Mesodermal cell (in vitro differentiated cells): ENCODE results near the gene DNAL1.

Source experiments
- H3K27ac ChIP-seq: 2 replicates; pipeline ENCODE4 v1.7.0; 2013; ENCODE audit warnings: mild to moderate bottlenecking, low read depth, low read length, moderate library complexity; ENCODE audit not compliant: severe bottlenecking
- H3K36me3 ChIP-seq: 2 replicates; pipeline ENCODE4 v1.7.1; 2013; ENCODE audit warnings: mild to moderate bottlenecking, low read length, moderate library complexity; ENCODE audit not compliant: control insufficient read depth, insufficient read depth
- H3K4me1 ChIP-seq: one replicate; pipeline ENCODE4 v1.7.1; 2013; ENCODE audit warnings: mild to moderate bottlenecking, low read length; ENCODE audit not compliant: insufficient read depth, control insufficient read depth, poor library complexity, severe bottlenecking
- H3K4me3 ChIP-seq: 2 replicates; pipeline ENCODE4 v1.7.0; 2013; ENCODE audit warnings: low read length, control low read depth, mild to moderate bottlenecking; ENCODE audit not compliant: insufficient read depth, poor library complexity, severe bottlenecking; ENCODE audit errors: extremely low read depth
- H3K9me3 ChIP-seq: 2 replicates; pipeline ENCODE4 v1.7.1; 2013; ENCODE audit warnings: mild to moderate bottlenecking, low read length, moderate library complexity; ENCODE audit not compliant: control insufficient read depth
- WGBS, 2 experiments: methylation state at CpG; one replicate each; pipeline ENCODE4 v1.1.5; 2013; ENCODE audit warnings: missing lambda C conversion rate in 2 of 2; ENCODE audit not compliant: insufficient coverage in 2 of 2; 5-methylcytosine and 5-hydroxymethylcytosine counted together

The DNAL1 gene

DNA sequence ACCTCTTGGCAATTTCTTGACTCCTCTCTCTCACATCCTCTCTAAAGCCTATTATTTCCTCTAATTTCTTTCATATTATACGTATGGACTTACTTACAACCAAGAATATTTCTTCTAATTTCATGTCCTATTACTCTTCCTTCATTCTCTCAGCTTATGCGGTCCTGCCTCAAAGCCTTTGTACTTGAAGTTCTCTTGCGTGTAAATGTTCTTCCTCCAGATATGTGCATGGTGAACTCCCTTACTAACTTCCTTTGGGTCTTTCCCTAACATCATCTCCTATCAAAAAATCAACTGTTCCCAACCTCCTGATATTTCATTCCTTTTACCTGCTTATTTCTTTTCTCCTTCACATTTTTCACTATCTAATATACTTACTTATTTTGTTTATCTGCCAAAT is 23.1 kb downstream of the DNAL1 start:
- H3K4me1 ChIP-seq, result peaks cover 7% of the 10 kb centered on the region
- H3K9me3 ChIP-seq, result no peaks in the 10 kb centered on the region
- H3K4me3 ChIP-seq, result no peak overlapping the region
- 98 to 100% methylated on average over 3 of the region's 3 CpGs for WGBS, 2 experiments
- no peak overlapping the region for H3K27ac ChIP-seq
- no peaks in the 10 kb centered on the region for H3K36me3 ChIP-seq

GRCh38 chr14:73674986-73675385 is 30.2 kb downstream of the DNAL1 start:
- Histone ChIP-seq H3K36me3 (peaks cover 4% of the 10 kb centered on the region), H3K4me1 (no peaks in the 10 kb centered on the region), H3K27ac (no peak overlapping the region), H3K9me3 (no peaks in the 10 kb centered on the region), H3K4me3 (no peak overlapping the region)
- WGBS, 2 experiments, result 100% methylated on average over 1 of the region's 3 CpGs; no CpG with 5 or more reads in 1 of the 2 experiments

GRCh38 chr14:73678698-73679097 is 33.9 kb downstream of the DNAL1 start:
- no peak overlapping the region for H3K4me3 ChIP-seq
- WGBS, 2 experiments, result no CpG with 5 or more reads among the region's 4 CpGs

GRCh38 chr14:73680821-73681220 is 36.0 kb downstream of the DNAL1 start:
- 90 to 96% methylated on average over 3 of the region's 5 CpGs for WGBS, 2 experiments
- H3K4me1 ChIP-seq, result no peaks in the 10 kb centered on the region
- no peak overlapping the region for H3K27ac ChIP-seq
- H3K4me3 ChIP-seq, result no peak overlapping the region
- peaks cover 3% of the 10 kb centered on the region for H3K9me3 ChIP-seq
- H3K36me3 ChIP-seq, result peaks cover 4% of the 10 kb centered on the region

More at GRCh38 chr14:73678698-73679097, 33.9 kb downstream of the DNAL1 start:
- Histone ChIP-seq H3K9me3 (no peaks in the 10 kb centered on the region), H3K27ac (no peak overlapping the region), H3K36me3 (peaks cover 5% of the 10 kb centered on the region), H3K4me1 (no peaks in the 10 kb centered on the region)

DNA sequence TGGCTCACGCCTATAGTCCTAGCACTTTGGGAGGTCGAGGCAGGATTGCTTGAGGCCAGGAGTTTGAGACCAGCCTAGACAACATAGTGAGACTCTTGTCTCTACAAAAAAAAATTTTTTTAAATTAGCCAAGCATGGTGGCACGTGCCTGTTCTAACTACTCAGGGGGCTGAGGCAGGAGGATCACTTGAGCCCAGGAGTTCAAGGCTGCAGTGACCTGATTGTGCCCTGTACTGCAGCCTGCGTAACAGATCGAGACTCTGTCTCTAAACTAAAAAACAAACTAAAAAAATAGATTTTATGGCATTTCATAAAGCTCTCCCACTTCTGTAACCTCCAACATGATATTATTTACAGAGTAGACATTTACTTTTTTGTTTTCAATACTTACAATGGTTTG is 39.8 kb downstream of the DNAL1 start:
- WGBS, 2 experiments, result 92 to 100% methylated on average over 3 of the region's 5 CpGs
- Histone ChIP-seq H3K4me1 (no peaks in the 10 kb centered on the region), H3K9me3 (peaks cover 3% of the 10 kb centered on the region), H3K36me3 (peaks cover 13% of the 10 kb centered on the region), H3K4me3 (no peak overlapping the region), H3K27ac (no peak overlapping the region)

- Histone ChIP-seq H3K4me3 (no peak overlapping the region), H3K9me3 (peaks cover 3% of the 10 kb centered on the region), H3K36me3 (peaks cover 13% of the 10 kb centered on the region), H3K4me1 (no peaks in the 10 kb centered on the region), H3K27ac (no peak overlapping the region)
- WGBS, 2 experiments, result 90 to 100% methylated on average over 2 to 8 of the region's 9 CpGs
Measured at GRCh38 chr14:73685328-73685727, 40.5 kb downstream of the DNAL1 start.

GRCh38 chr14:73686901-73687300 is 42.1 kb downstream of the DNAL1 start:
- Histone ChIP-seq H3K9me3 (peaks cover 3% of the 10 kb centered on the region), H3K27ac (no peak overlapping the region), H3K36me3 (peaks cover 22% of the 10 kb centered on the region), H3K4me1 (no peaks in the 10 kb centered on the region), H3K4me3 (no peak overlapping the region)
- WGBS, 2 experiments, result no CpG with 5 or more reads among the region's 3 CpGs

GRCh38 chr14:73694083-73694482 is 49.3 kb downstream of the DNAL1 start:
- Histone ChIP-seq H3K27ac (no peak overlapping the region), H3K9me3 (no peaks in the 10 kb centered on the region), H3K4me1 (no peaks in the 10 kb centered on the region), H3K4me3 (no peak overlapping the region), H3K36me3 (peaks cover 22% of the 10 kb centered on the region)
- WGBS, 2 experiments, result 97 to 100% methylated on average over 2 of the region's 2 CpGs

- Histone ChIP-seq H3K9me3 (no peaks in the 10 kb centered on the region), H3K36me3 (peaks cover 21% of the 10 kb centered on the region), H3K4me1 (no peaks in the 10 kb centered on the region), H3K4me3 (no peak overlapping the region), H3K27ac (no peak overlapping the region)
- 100% methylated on average over 1 of the region's 2 CpGs; no CpG with 5 or more reads in 1 of the 2 experiments for WGBS, 2 experiments
Measured at GRCh38 chr14:73695082-73695481, 50.3 kb downstream of the DNAL1 start.

GRCh38 chr14:73695997-73696396 is 51.2 kb downstream of the DNAL1 start:
- Histone ChIP-seq H3K4me3 (no peak overlapping the region), H3K4me1 (no peaks in the 10 kb centered on the region), H3K9me3 (no peaks in the 10 kb centered on the region), H3K36me3 (peaks cover 17% of the 10 kb centered on the region), H3K27ac (no peak overlapping the region)
- 92 to 100% methylated on average over 1 to 2 of the region's 2 CpGs for WGBS, 2 experiments

GRCh38 chr14:73696466-73697400 is 51.9 kb downstream of the DNAL1 start:
- no peaks in the 10 kb centered on the region for H3K4me1 ChIP-seq
- WGBS, 2 experiments, result 100% methylated on average over 2 of the region's 2 CpGs; no CpG with 5 or more reads in 1 of the 2 experiments
- peaks cover 12% of the 10 kb centered on the region for H3K36me3 ChIP-seq
- H3K9me3 ChIP-seq, result no peaks in the 10 kb centered on the region
- no peak overlapping the region for H3K27ac ChIP-seq
- no peak overlapping the region for H3K4me3 ChIP-seq
